ENCODE data around the gene CRELD2. TPM values are rescaled to one million over a fixed set of nuclear protein-coding genes. Genes with fewer than 3 reads are reported as not detected.

CRELD2 gene
- total RNA-seq, 1 donor from 2014 or later = 64.2 TPM

- DNase-seq (ENCODE audit: low read depth, low spot score) = no peak
These were observed 6.4 kb upstream of the CRELD2 start for GRCh38 chr22:49911881-49912625.

DNA sequence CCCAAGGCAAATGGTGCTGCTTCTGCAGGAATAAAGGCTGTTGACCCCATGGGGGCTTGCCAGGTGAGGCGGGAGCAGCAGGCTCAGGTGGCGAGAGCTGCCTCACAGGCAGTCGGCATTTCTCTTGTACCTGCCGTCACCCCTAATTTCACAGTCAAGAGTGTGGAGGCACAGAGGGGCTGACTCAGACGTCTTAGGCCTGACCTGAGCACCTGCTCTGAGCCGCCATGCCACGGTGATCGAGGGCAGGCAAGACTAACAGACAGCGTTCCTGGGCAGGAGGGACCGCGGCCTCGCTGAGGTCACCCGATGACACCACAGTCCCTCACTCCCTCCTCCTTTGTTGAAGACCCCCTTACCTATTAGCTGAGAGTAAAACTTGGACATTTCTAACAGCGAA is 5.4 kb upstream of the CRELD2 start:
- DNase-seq (ENCODE audit: low read depth, low spot score) = no peak

DNA sequence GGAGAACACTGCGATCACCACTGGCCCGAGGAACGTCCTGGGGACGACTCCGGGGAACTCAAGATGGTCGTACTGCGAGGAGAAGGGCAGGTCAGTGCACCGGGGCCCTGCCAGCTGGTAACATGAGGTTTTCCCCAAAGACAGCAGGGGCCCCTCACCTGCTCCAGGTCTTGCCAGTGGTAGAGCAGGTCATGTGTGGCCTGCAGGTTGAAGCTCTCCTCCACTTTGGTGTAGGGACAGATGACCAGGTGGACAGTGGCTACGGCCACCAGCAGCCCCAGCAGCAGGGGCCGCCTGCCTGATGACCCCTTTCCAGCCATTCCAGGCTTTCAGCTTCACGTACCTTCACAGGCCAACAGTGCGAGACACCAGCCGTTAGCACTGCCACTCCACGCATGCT is 5.0 kb upstream of the CRELD2 start:
- no peak for DNase-seq (ENCODE audit: low read depth, low spot score)

- DNase-seq (ENCODE audit: low read depth, low spot score) = no peak
These were observed 4.2 kb upstream of the CRELD2 start for GRCh38 chr22:49914256-49914655.

DNA sequence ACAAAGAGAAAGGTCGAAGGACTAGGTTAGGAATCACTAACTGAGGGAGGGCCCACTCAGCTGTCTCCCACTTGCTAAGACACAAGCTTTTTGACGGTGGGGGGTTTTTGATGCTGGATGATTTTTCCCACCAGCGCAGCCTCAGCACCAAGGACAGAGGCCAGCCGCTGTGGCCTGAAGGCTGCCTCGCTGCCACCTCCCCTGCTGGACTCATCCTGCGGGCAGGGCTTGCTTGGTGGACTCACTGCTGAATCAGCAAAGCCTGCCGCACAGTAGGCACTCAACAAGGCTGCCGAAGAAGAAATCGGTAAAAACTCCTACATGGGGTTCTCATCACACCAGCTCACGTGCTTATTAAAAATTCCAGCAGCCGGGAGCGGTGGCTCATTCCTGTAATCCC is 2.8 kb upstream of the CRELD2 start:
- no peak for DNase-seq (ENCODE audit: low read depth, low spot score)

DNA sequence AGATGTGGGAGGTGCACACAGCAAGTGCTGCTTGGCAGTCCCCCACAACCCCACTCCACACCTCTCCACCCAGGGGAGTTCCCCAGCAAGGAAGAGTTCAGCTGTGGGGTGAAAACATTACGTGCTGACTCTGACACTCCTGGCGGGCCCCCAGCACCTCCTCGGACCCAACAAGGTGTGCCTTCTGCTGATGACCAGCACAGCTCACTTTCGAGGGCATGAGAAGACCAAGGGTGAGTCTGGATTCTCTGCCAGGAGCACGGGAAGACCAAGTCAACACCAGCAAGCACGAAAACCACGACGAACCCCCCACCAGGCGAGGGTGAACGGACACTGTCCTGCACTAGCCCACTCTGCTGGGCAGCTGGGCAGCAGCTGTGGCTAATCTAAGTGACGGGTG is 1.6 kb upstream of the CRELD2 start:
- DNase-seq (ENCODE audit: low read depth, low spot score) = no peak

- no peak for DNase-seq (ENCODE audit: low read depth, low spot score)
These were observed 762 bp downstream of the CRELD2 start for GRCh38 chr22:49918911-49919881.

GRCh38 chr22:49920859-49921258 is 2.4 kb downstream of the CRELD2 start:
- DNase-seq (ENCODE audit: low read depth, low spot score) = no peak

- DNase-seq (ENCODE audit: low read depth, low spot score) = no peak
These were observed 3.3 kb downstream of the CRELD2 start for GRCh38 chr22:49921508-49922278.

DNA sequence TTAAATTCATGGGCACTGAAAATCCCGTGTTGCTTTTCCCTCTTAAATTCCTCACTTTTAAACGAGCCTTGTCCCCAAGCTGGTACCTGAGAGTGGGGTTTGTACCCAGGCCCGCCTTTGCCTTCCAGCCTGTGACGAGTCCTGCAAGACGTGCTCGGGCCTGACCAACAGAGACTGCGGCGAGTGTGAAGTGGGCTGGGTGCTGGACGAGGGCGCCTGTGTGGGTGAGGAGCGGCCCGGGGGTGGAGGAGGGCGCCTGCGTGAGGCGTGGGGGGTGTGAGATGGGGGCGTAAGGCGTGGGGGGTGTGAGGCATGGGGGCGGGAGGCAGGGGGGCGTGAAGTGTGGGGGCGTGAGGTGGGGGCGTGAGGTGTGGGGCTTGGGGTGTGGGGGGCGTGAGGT is 4.0 kb downstream of the CRELD2 start:
- DNase-seq (ENCODE audit: low read depth, low spot score) = no peak

DNA sequence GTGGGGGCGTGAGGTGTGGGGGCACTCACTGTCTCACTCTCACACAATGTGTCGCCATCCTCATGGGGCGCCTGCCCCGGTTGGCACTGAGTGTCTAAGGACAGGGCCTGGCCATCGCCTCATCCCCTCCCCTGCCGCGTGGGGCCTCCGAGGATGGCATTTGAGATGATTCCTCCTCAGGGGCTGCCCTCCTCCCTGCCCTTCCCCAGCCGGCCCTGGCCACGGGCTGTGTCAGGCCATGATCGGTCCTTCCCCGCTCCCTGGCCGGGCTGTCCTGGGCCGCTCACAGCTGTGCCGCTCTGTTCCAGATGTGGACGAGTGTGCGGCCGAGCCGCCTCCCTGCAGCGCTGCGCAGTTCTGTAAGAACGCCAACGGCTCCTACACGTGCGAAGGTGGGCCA is 4.5 kb downstream of the CRELD2 start:
- DNase-seq (ENCODE audit: low read depth, low spot score) = no peak

GRCh38 chr22:49923445-49923844 is 5.0 kb downstream of the CRELD2 start:
- DNase-seq (ENCODE audit: low read depth, low spot score) = no peak

GRCh38 chr22:49924113-49924833 is 5.8 kb downstream of the CRELD2 start:
- no peak for DNase-seq (ENCODE audit: low read depth, low spot score)

- no peak for DNase-seq (ENCODE audit: low read depth, low spot score)
These were observed 7.2 kb downstream of the CRELD2 start for GRCh38 chr22:49925525-49926128.

GRCh38 chr22:49926916-49927315 is 8.5 kb downstream of the CRELD2 start:
- DNase-seq (ENCODE audit: low read depth, low spot score) = no peak

GRCh38 chr22:49927483-49928184 is 9.2 kb downstream of the CRELD2 start:
- no peak for DNase-seq (ENCODE audit: low read depth, low spot score)

GRCh38 chr22:49928185-49928495 is 9.7 kb downstream of the CRELD2 start:
- no peak for DNase-seq (ENCODE audit: low read depth, low spot score)

DNA sequence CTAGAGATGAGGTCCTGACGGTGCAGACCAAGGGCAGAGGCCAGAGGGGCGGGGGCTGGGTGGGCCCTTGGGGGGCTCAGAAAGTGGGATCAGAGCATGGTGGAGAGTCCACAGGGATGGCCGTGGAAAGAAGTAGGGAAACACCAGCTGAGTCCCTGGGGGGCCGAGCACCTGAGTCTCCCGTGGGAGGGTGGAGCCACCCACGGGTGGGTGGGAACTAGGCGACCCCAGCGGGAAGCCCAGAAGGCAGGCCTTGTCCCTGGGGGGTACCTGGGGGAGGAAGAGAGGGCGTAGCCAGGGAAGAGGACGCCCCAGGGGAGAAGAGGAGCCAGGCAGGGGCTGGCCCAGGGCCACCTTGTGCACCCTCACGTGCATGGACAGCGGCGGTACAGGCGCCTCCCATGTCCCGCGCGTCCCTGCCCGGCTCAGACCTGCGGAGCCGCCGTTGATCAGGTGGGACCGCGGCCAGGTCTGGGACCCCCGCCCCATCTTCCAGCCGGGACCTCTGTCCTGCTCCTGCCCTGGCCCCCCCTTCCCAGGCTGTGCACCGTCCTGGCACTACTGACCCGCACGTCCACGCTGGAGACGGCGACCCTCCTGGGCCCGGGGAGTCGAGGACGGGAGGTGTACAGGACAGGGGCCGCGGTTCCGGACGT is 10.2 kb downstream of the CRELD2 start:
- no peak for DNase-seq (ENCODE audit: low read depth, low spot score)

DNA sequence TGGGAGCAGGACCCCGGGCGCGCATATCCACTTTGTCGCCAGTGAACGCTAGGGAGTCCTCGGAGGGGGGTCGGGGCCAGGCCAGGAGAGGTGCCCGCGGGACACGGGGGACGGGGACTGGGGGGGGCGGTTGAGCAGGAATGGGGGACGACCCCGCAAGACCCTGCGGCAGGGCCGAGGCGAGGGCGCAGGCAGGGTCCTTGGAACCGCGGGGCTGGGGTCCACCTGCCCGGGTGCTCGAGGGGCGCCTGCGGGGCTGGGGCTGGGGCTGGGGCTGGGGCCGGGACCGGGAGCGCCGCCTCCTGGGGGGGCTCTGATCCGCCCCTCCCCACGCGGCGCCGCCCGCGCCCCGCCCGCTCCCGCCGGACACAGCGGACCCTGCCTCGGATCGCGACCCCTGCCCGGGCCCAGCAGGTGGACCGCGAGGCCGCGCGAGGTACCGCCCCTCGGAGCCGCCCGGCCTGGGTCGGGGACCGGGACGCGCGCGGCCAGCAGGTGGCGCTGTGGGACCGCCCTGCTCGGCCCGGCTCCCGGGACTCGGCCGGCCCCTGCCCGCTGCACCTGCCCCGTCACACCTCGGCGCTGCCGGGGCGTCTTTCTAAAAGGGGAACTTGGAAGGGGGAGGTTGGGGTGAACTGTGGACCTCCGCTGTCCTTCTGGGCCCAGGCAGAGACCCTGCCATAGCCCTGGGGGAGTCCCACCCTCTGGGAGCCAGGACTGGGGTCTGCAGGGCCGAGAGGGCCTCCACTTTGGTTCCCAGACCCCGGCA is 11.0 kb downstream of the CRELD2 start:
- no peak for DNase-seq (ENCODE audit: low read depth, low spot score)

Data from pulmonary artery endothelial cell (primary cell).